ENCODE measurements around the gene TEX22.

The TEX22 gene

GRCh38 chr14:105391541-105391940 is 6.8 kb upstream of the TEX22 start:
- no peak overlapping the region for H3K23ac ChIP-seq (ENCODE audit: low read length)
- no peak overlapping the region for H3K4me2 ChIP-seq (ENCODE audit: low read length)
- H3K79me1 ChIP-seq (ENCODE audit: low read length), result no peaks in the 10 kb centered on the region
- no peak overlapping the region for H4K8ac ChIP-seq (ENCODE audit: low read depth, low read length)
- H3K18ac ChIP-seq (ENCODE audit: low read length), result no peak overlapping the region
- no peak overlapping the region for H2BK15ac ChIP-seq (replicated peaks; ENCODE audit: low read depth)
- no peak overlapping the region for H3K56ac ChIP-seq (ENCODE audit: low read length)
- no peaks in the 10 kb centered on the region for H3K79me2 ChIP-seq (ENCODE audit: control insufficient read depth, insufficient read depth, low read length)
- H2BK5ac ChIP-seq (ENCODE audit: low read length), result no peak overlapping the region
- H3K27me3 ChIP-seq (ENCODE audit: insufficient read depth, low read length, poor library complexity), result no peaks in the 10 kb centered on the region
- no peaks in the 10 kb centered on the region for H3K36me3 ChIP-seq (ENCODE audit: control insufficient read depth, insufficient read depth, low read length)
- no peak overlapping the region for H2BK120ac ChIP-seq (ENCODE audit: low read depth, low read length)
- no peaks in the 10 kb centered on the region for H3K4me1 ChIP-seq (ENCODE audit: control insufficient read depth, low read depth, low read length)
- no CpG with 5 or more reads among the region's 23 CpGs for WGBS (ENCODE audit: extremely low coverage, insufficient coverage, low lambda C conversion rate)
- DNase-seq, result no peak
- H3K4me3 ChIP-seq (ENCODE audit: low read length), result no peak overlapping the region
- no peak overlapping the region for H3K4ac ChIP-seq (ENCODE audit: low read depth, low read length)
- H3K9ac ChIP-seq (ENCODE audit: low read length), result no peak overlapping the region
- no peak overlapping the region for H3K27ac ChIP-seq (ENCODE audit: low read depth, low read length)
- H4K5ac ChIP-seq (ENCODE audit: low read length), result no peak overlapping the region
- no peak overlapping the region for H2AK5ac ChIP-seq (ENCODE audit: low read length)

- Histone ChIP-seq H3K56ac (ENCODE audit: low read length) (no peak overlapping the region), H3K27ac (ENCODE audit: low read depth, low read length) (no peak overlapping the region), H2AK5ac (ENCODE audit: low read length) (no peak overlapping the region), H4K8ac (ENCODE audit: low read depth, low read length) (no peak overlapping the region), H3K4ac (ENCODE audit: low read depth, low read length) (no peak overlapping the region), H3K4me1 (ENCODE audit: control insufficient read depth, low read depth, low read length) (no peaks in the 10 kb centered on the region), H3K18ac (ENCODE audit: low read length) (no peak overlapping the region), H3K36me3 (ENCODE audit: control insufficient read depth, insufficient read depth, low read length) (no peaks in the 10 kb centered on the region), H3K23ac (ENCODE audit: low read length) (no peak overlapping the region), H3K9ac (ENCODE audit: low read length) (no peak overlapping the region), H3K4me3 (ENCODE audit: low read length) (no peak overlapping the region), H2BK120ac (ENCODE audit: low read depth, low read length) (no peak overlapping the region), H2BK15ac (replicated peaks; ENCODE audit: low read depth) (no peak overlapping the region), H2BK5ac (ENCODE audit: low read length) (no peak overlapping the region), H4K5ac (ENCODE audit: low read length) (no peak overlapping the region), H3K27me3 (ENCODE audit: insufficient read depth, low read length, poor library complexity) (no peaks in the 10 kb centered on the region), H3K4me2 (ENCODE audit: low read length) (no peak overlapping the region), H3K79me1 (ENCODE audit: low read length) (no peaks in the 10 kb centered on the region), H3K79me2 (ENCODE audit: control insufficient read depth, insufficient read depth, low read length) (no peaks in the 10 kb centered on the region)
- no CpG with 5 or more reads among the region's 40 CpGs for WGBS (ENCODE audit: extremely low coverage, insufficient coverage, low lambda C conversion rate)
- DNase-seq, result no peak
Observed at GRCh38 chr14:105392131-105393090, 5.9 kb upstream of the TEX22 start.

GRCh38 chr14:105393151-105393550 is 5.2 kb upstream of the TEX22 start:
- H4K8ac ChIP-seq (ENCODE audit: low read depth, low read length), result no peak overlapping the region
- H3K27ac ChIP-seq (ENCODE audit: low read depth, low read length), result no peak overlapping the region
- no peak overlapping the region for H3K9ac ChIP-seq (ENCODE audit: low read length)
- H3K79me2 ChIP-seq (ENCODE audit: control insufficient read depth, insufficient read depth, low read length), result no peaks in the 10 kb centered on the region
- no peaks in the 10 kb centered on the region for H3K79me1 ChIP-seq (ENCODE audit: low read length)
- no peaks in the 10 kb centered on the region for H3K27me3 ChIP-seq (ENCODE audit: insufficient read depth, low read length, poor library complexity)
- H2BK15ac ChIP-seq (replicated peaks; ENCODE audit: low read depth), result no peak overlapping the region
- no peak overlapping the region for H2BK120ac ChIP-seq (ENCODE audit: low read depth, low read length)
- no peak overlapping the region for H4K5ac ChIP-seq (ENCODE audit: low read length)
- no peak for DNase-seq
- H3K18ac ChIP-seq (ENCODE audit: low read length), result no peak overlapping the region
- H3K4me2 ChIP-seq (ENCODE audit: low read length), result no peak overlapping the region
- no peak overlapping the region for H2BK5ac ChIP-seq (ENCODE audit: low read length)
- no peaks in the 10 kb centered on the region for H3K4me1 ChIP-seq (ENCODE audit: control insufficient read depth, low read depth, low read length)
- no peak overlapping the region for H3K23ac ChIP-seq (ENCODE audit: low read length)
- H3K56ac ChIP-seq (ENCODE audit: low read length), result no peak overlapping the region
- no peaks in the 10 kb centered on the region for H3K36me3 ChIP-seq (ENCODE audit: control insufficient read depth, insufficient read depth, low read length)
- no peak overlapping the region for H2AK5ac ChIP-seq (ENCODE audit: low read length)
- no peak overlapping the region for H3K4ac ChIP-seq (ENCODE audit: low read depth, low read length)
- no peak overlapping the region for H3K4me3 ChIP-seq (ENCODE audit: low read length)
- WGBS (ENCODE audit: extremely low coverage, insufficient coverage, low lambda C conversion rate), result no CpG with 5 or more reads among the region's 14 CpGs

GRCh38 chr14:105394714-105395537 is 3.4 kb upstream of the TEX22 start:
- H3K27me3 ChIP-seq (ENCODE audit: insufficient read depth, low read length, poor library complexity), result no peaks in the 10 kb centered on the region
- H2AK5ac ChIP-seq (ENCODE audit: low read length), result no peak overlapping the region
- H2BK5ac ChIP-seq (ENCODE audit: low read length), result no peak overlapping the region
- no peak overlapping the region for H3K4me3 ChIP-seq (ENCODE audit: low read length)
- H3K4ac ChIP-seq (ENCODE audit: low read depth, low read length), result no peak overlapping the region
- no peak for DNase-seq
- no peak overlapping the region for H4K5ac ChIP-seq (ENCODE audit: low read length)
- no peak overlapping the region for H2BK120ac ChIP-seq (ENCODE audit: low read depth, low read length)
- no peak overlapping the region for H4K8ac ChIP-seq (ENCODE audit: low read depth, low read length)
- WGBS (ENCODE audit: extremely low coverage, insufficient coverage, low lambda C conversion rate), result no CpG with 5 or more reads among the region's 25 CpGs
- H3K23ac ChIP-seq (ENCODE audit: low read length), result no peak overlapping the region
- H2BK15ac ChIP-seq (replicated peaks; ENCODE audit: low read depth), result no peak overlapping the region
- H3K4me1 ChIP-seq (ENCODE audit: control insufficient read depth, low read depth, low read length), result no peaks in the 10 kb centered on the region
- no peaks in the 10 kb centered on the region for H3K79me2 ChIP-seq (ENCODE audit: control insufficient read depth, insufficient read depth, low read length)
- H3K36me3 ChIP-seq (ENCODE audit: control insufficient read depth, insufficient read depth, low read length), result no peaks in the 10 kb centered on the region
- no peaks in the 10 kb centered on the region for H3K79me1 ChIP-seq (ENCODE audit: low read length)
- H3K9ac ChIP-seq (ENCODE audit: low read length), result no peak overlapping the region
- no peak overlapping the region for H3K18ac ChIP-seq (ENCODE audit: low read length)
- no peak overlapping the region for H3K4me2 ChIP-seq (ENCODE audit: low read length)
- no peak overlapping the region for H3K56ac ChIP-seq (ENCODE audit: low read length)
- no peak overlapping the region for H3K27ac ChIP-seq (ENCODE audit: low read depth, low read length)

- H3K9ac ChIP-seq (ENCODE audit: low read length), result no peak overlapping the region
- no peak overlapping the region for H3K4ac ChIP-seq (ENCODE audit: low read depth, low read length)
- H4K5ac ChIP-seq (ENCODE audit: low read length), result no peak overlapping the region
- H2BK120ac ChIP-seq (ENCODE audit: low read depth, low read length), result no peak overlapping the region
- no peak overlapping the region for H2BK15ac ChIP-seq (replicated peaks; ENCODE audit: low read depth)
- H3K27ac ChIP-seq (ENCODE audit: low read depth, low read length), result no peak overlapping the region
- no peak overlapping the region for H3K4me2 ChIP-seq (ENCODE audit: low read length)
- H3K36me3 ChIP-seq (ENCODE audit: control insufficient read depth, insufficient read depth, low read length), result no peaks in the 10 kb centered on the region
- H3K4me3 ChIP-seq (ENCODE audit: low read length), result no peak overlapping the region
- H2AK5ac ChIP-seq (ENCODE audit: low read length), result no peak overlapping the region
- no peaks in the 10 kb centered on the region for H3K79me1 ChIP-seq (ENCODE audit: low read length)
- no peaks in the 10 kb centered on the region for H3K4me1 ChIP-seq (ENCODE audit: control insufficient read depth, low read depth, low read length)
- H4K8ac ChIP-seq (ENCODE audit: low read depth, low read length), result no peak overlapping the region
- H3K56ac ChIP-seq (ENCODE audit: low read length), result no peak overlapping the region
- no CpG with 5 or more reads among the region's 8 CpGs for WGBS (ENCODE audit: extremely low coverage, insufficient coverage, low lambda C conversion rate)
- no peak overlapping the region for H2BK5ac ChIP-seq (ENCODE audit: low read length)
- no peak overlapping the region for H3K18ac ChIP-seq (ENCODE audit: low read length)
- no peaks in the 10 kb centered on the region for H3K79me2 ChIP-seq (ENCODE audit: control insufficient read depth, insufficient read depth, low read length)
- no peaks in the 10 kb centered on the region for H3K27me3 ChIP-seq (ENCODE audit: insufficient read depth, low read length, poor library complexity)
- H3K23ac ChIP-seq (ENCODE audit: low read length), result no peak overlapping the region
- no peak for DNase-seq
Observed at GRCh38 chr14:105395538-105395854, 2.8 kb upstream of the TEX22 start.
